ENCODE results near the gene TENT5C. TPM values are rescaled to one million over a fixed set of nuclear protein-coding genes. Genes with fewer than 3 reads are reported as not detected.

TENT5C gene
- total RNA-seq, 4 donors from 2014 or later: 2.3 to 22.1 (median 5.1) TPM

- no peaks in the 10 kb centered on the region for H3K27me3 ChIP-seq
- H3K4me3 ChIP-seq: no peak overlapping the region
- TF ChIP-seq CTCF (IDR thresholded peaks at IDR 0.05): no peak
- TF ChIP-seq POLR2A (IDR thresholded peaks at IDR 0.05): no peak
- no peak for DNase-seq
- H3K9me3 ChIP-seq: no peaks in the 10 kb centered on the region
- no peaks in the 10 kb centered on the region for H3K36me3 ChIP-seq
- intact Hi-C loops (cut with DNase I; ENCODE audit: low total_unique reads): no loop called here
- H3K27ac ChIP-seq: no peak overlapping the region
- no peaks in the 10 kb centered on the region for H3K4me1 ChIP-seq
These were observed 40.4 kb downstream of the TENT5C start for GRCh38 chr1:117646007-117646811.

- TF ChIP-seq CTCF (IDR thresholded peaks at IDR 0.05): no peak
- no peak for TF ChIP-seq POLR2A (IDR thresholded peaks at IDR 0.05)
These were observed 41.1 kb downstream of the TENT5C start for GRCh38 chr1:117646956-117647355.

GRCh38 chr1:117648015-117648414 lies 42.2 kb downstream of the TENT5C start:
- Histone ChIP-seq H3K27ac (no peak overlapping the region), H3K9me3 (no peaks in the 10 kb centered on the region), H3K27me3 (no peaks in the 10 kb centered on the region), H3K36me3 (no peaks in the 10 kb centered on the region), H3K4me1 (no peaks in the 10 kb centered on the region), H3K4me3 (no peak overlapping the region)
- DNase-seq: no peak
- intact Hi-C loops (cut with DNase I; ENCODE audit: low total_unique reads): no loop called here
- no peak for TF ChIP-seq CTCF (IDR thresholded peaks at IDR 0.05)
- no peak for TF ChIP-seq POLR2A (IDR thresholded peaks at IDR 0.05)

More at GRCh38 chr1:117646956-117647355, 41.1 kb downstream of the TENT5C start:
- H3K4me1 ChIP-seq: no peaks in the 10 kb centered on the region
- no peaks in the 10 kb centered on the region for H3K27me3 ChIP-seq
- H3K4me3 ChIP-seq: no peak overlapping the region
- DNase-seq: no peak
- H3K9me3 ChIP-seq: no peaks in the 10 kb centered on the region
- no peak overlapping the region for H3K27ac ChIP-seq
- H3K36me3 ChIP-seq: no peaks in the 10 kb centered on the region
- intact Hi-C loops (cut with DNase I; ENCODE audit: low total_unique reads): no loop called here

GRCh38 chr1:117650840-117651568 lies 45.2 kb downstream of the TENT5C start:
- Histone ChIP-seq H3K4me3 (no peak overlapping the region), H3K27me3 (no peaks in the 10 kb centered on the region), H3K27ac (no peak overlapping the region), H3K36me3 (no peaks in the 10 kb centered on the region), H3K4me1 (no peaks in the 10 kb centered on the region), H3K9me3 (no peaks in the 10 kb centered on the region)
- no peak for DNase-seq
- TF ChIP-seq POLR2A (IDR thresholded peaks at IDR 0.05) (no peak), CTCF (IDR thresholded peaks at IDR 0.05) (no peak)
- intact Hi-C loops (cut with DNase I; ENCODE audit: low total_unique reads): no loop called here

- H3K4me1 ChIP-seq: no peaks in the 10 kb centered on the region
- TF ChIP-seq CTCF (IDR thresholded peaks at IDR 0.05) (no peak), POLR2A (IDR thresholded peaks at IDR 0.05) (no peak)
- no peaks in the 10 kb centered on the region for H3K9me3 ChIP-seq
- H3K27me3 ChIP-seq: no peaks in the 10 kb centered on the region
- H3K36me3 ChIP-seq: no peaks in the 10 kb centered on the region
- no peak overlapping the region for H3K27ac ChIP-seq
- intact Hi-C loops (cut with DNase I; ENCODE audit: low total_unique reads): no loop called here
- H3K4me3 ChIP-seq: no peak overlapping the region
- DNase-seq: no peak
These were observed 45.8 kb downstream of the TENT5C start for GRCh38 chr1:117651616-117652015.
